Upper lobe of left lung (tissue), 6 donors: Measurements from ENCODE around the gene FAM120C. TPM values are rescaled to one million over a fixed set of nuclear protein-coding genes. Genes with fewer than 3 reads are reported as not detected.

Experiments
- ATAC-seq, 2 donors: fragments of 200-7000 bp; cut with Tn5 transposase; one replicate each; pipeline ENCODE4 v1.9.1; 2022; ENCODE audit warnings: mild to moderate bottlenecking in 2 of 2, moderate library complexity in 2 of 2; ENCODE audit not compliant: low FRiP score in 2 of 2
- DNase-seq, 2 donors: peaks; one replicate each; pipeline ENCODE4 v3.0.0-alpha.2; 2019 to 2020
- H3K27ac ChIP-seq, 4 donors: fragments of 200-600 bp; sonication (generic); one replicate each; pipeline ENCODE4 v1.5.1; 2016 to 2019
- H3K27me3 ChIP-seq, 4 donors: fragments of 200-600 bp; sonication (generic); one replicate each; pipeline ENCODE4 v1.5.1; 2017 to 2019
- H3K36me3 ChIP-seq, 4 donors: fragments of 200-600 bp; sonication (generic); one replicate each; pipeline ENCODE4 v1.5.1; 2016 to 2019
- H3K4me1 ChIP-seq, 4 donors: fragments of 200-600 bp; sonication (generic); one replicate each; pipeline ENCODE4 v1.5.1; 2018 to 2019
- H3K4me3 ChIP-seq, 4 donors: fragments of 200-600 bp; sonication (generic); one replicate each; pipeline ENCODE4 v1.5.1; 2017 to 2019; ENCODE audit warnings: mild to moderate bottlenecking in 2 of 4, moderate library complexity in 1 of 4
- H3K9me3 ChIP-seq, 4 donors: fragments of 200-600 bp; sonication (generic); one replicate each; pipeline ENCODE4 v1.5.1; 2018 to 2019
- CTCF ChIP-seq, 6 experiments: fragments of 450-650 bp in 4 of 6; fragments of 200-600 bp in 2 of 6; sonication (generic) in 2 of 6; IDR thresholded peaks; one replicate each; pipeline ENCODE4 v1.5.1; 2016 to 2019; ENCODE audit warnings: antibody characterized with exemption in 6 of 6
- EP300 ChIP-seq, 4 donors: sonication (generic); formaldehyde crosslinking; IDR thresholded peaks; one replicate each; pipeline ENCODE4 v1.5.1; 2017; ENCODE audit warnings: antibody characterized with exemption in 4 of 4, control low read depth in 2 of 4
- POLR2A ChIP-seq, 4 donors: fragments of 450-650 bp; IDR thresholded peaks; one replicate each; pipeline ENCODE4 v1.5.1; 2016 to 2017; ENCODE audit warnings: antibody characterized with exemption in 4 of 4, mild to moderate bottlenecking in 2 of 4
- POLR2AphosphoS5 ChIP-seq, 2 donors: sonication (generic); formaldehyde crosslinking; IDR thresholded peaks; one replicate each; pipeline ENCODE4 v1.5.1; 2017; ENCODE audit warnings: antibody characterized with exemption in 2 of 2
- WGBS, 2 donors: methylation state at CpG; one replicate each; pipeline ENCODE4 v1.1.5; 2017 to 2018; 5-methylcytosine and 5-hydroxymethylcytosine counted together
- total RNA-seq, 6 donors: library from RNA; depleted of rRNA in 4 of 6; stranded (reverse); fragments of >200 nt in 4 of 6; gene quantifications; one replicate each; pipeline versions ENCODE4 v1.1.0 to v1.2.1, GENCODE V29; 2016 to 2021
- donor health status: DM: no; HTN: no; CAD: no; lungs with moderate emphysema.
- donor health status: DM: no; HTN: yes; CAD: no; lungs with severe emphysema.

FAM120C gene
- total RNA-seq, 6 donors from 2014 or later = 6.1 to 17.8 (median 12.1) TPM

- Histone ChIP-seq H3K27ac (no peak overlapping the region), H3K4me1 (no peaks in the 10 kb centered on the region), H3K36me3 (no peaks in the 10 kb centered on the region), H3K9me3 (no peaks in the 10 kb centered on the region), H3K27me3 (no peaks in the 10 kb centered on the region), H3K4me3 (no peak overlapping the region)
- WGBS, 2 donors = 60 to 76% methylated on average over 1 of the region's 1 CpG
- TF ChIP-seq CTCF (IDR thresholded peaks at IDR 0.05) = no peak
- TF ChIP-seq POLR2AphosphoS5 (IDR thresholded peaks at IDR 0.05) = no peak
- no peak for TF ChIP-seq EP300 (IDR thresholded peaks at IDR 0.05)
- TF ChIP-seq POLR2A (IDR thresholded peaks at IDR 0.05) = no peak
- no peak for DNase-seq
- no peak for ATAC-seq
Measured at GRCh38 chrX:54093159-54093558, 89.9 kb downstream of the FAM120C start.

GRCh38 chrX:54090880-54091279 lies 92.2 kb downstream of the FAM120C start:
- Histone ChIP-seq H3K4me3 (no peak overlapping the region), H3K27me3 (no peaks in the 10 kb centered on the region), H3K36me3 (no peaks in the 10 kb centered on the region), H3K4me1 (no peaks in the 10 kb centered on the region), H3K9me3 (no peaks in the 10 kb centered on the region), H3K27ac (no peak overlapping the region)
- ATAC-seq = no peak
- no peak for DNase-seq
- 79 to 90% methylated on average over 2 of the region's 2 CpGs for WGBS, 2 donors
- TF ChIP-seq CTCF (IDR thresholded peaks at IDR 0.05) = no peak
- no peak for TF ChIP-seq POLR2AphosphoS5 (IDR thresholded peaks at IDR 0.05)
- TF ChIP-seq POLR2A (IDR thresholded peaks at IDR 0.05) = no peak
- TF ChIP-seq EP300 (IDR thresholded peaks at IDR 0.05) = no peak

- Histone ChIP-seq H3K27ac (no peak overlapping the region), H3K36me3 (peaks cover 0 to 6% (median 0%) of the 10 kb centered on the region in 4 donors), H3K4me3 (no peak overlapping the region), H3K9me3 (no peaks in the 10 kb centered on the region), H3K4me1 (no peaks in the 10 kb centered on the region), H3K27me3 (no peaks in the 10 kb centered on the region)
- DNase-seq (no peak), ATAC-seq (no peak)
- no peak for TF ChIP-seq EP300 (IDR thresholded peaks at IDR 0.05)
- 62 to 80% methylated on average over 2 of the region's 2 CpGs for whole genome bisulfite sequencing, 2 donors
Measured at GRCh38 chrX:54089191-54089590, 93.9 kb downstream of the FAM120C start.

- 78 to 88% methylated on average over 2 to 4 of the region's 4 CpGs for WGBS, 2 donors
- Histone ChIP-seq H3K27me3 (no peaks in the 10 kb centered on the region), H3K4me3 (no peak overlapping the region), H3K9me3 (no peaks in the 10 kb centered on the region), H3K4me1 (no peaks in the 10 kb centered on the region), H3K27ac (no peak overlapping the region), H3K36me3 (peaks cover 0 to 6% (median 0%) of the 10 kb centered on the region in 4 donors)
- no peak for DNase-seq
- no peak for ATAC-seq
- TF ChIP-seq POLR2A (IDR thresholded peaks at IDR 0.05) = no peak
- no peak for TF ChIP-seq CTCF (IDR thresholded peaks at IDR 0.05)
- TF ChIP-seq EP300 (IDR thresholded peaks at IDR 0.05) = no peak
- no peak for TF ChIP-seq POLR2AphosphoS5 (IDR thresholded peaks at IDR 0.05)
Measured at GRCh38 chrX:54087661-54088060, 95.4 kb downstream of the FAM120C start.

- Histone ChIP-seq H3K4me3 (no peak overlapping the region), H3K27me3 (no peaks in the 10 kb centered on the region), H3K36me3 (peaks cover 0 to 11% (median 0%) of the 10 kb centered on the region in 4 donors), H3K9me3 (no peaks in the 10 kb centered on the region), H3K27ac (no peak overlapping the region), H3K4me1 (no peaks in the 10 kb centered on the region)
- TF ChIP-seq POLR2A (IDR thresholded peaks at IDR 0.05) (no peak), CTCF (IDR thresholded peaks at IDR 0.05) (no peak), POLR2AphosphoS5 (IDR thresholded peaks at IDR 0.05) (no peak), EP300 (IDR thresholded peaks at IDR 0.05) (no peak)
- 77 to 99% methylated on average over 6 of the region's 6 CpGs for WGBS, 2 donors
- DNase-seq (no peak), ATAC-seq (no peak)
Measured at GRCh38 chrX:54085666-54086065, 97.4 kb downstream of the FAM120C start.
